Measurements from ENCODE around the gene UBC. TPM values are rescaled to one million over a fixed set of nuclear protein-coding genes. Genes with fewer than 3 reads are reported as not detected.

The UBC gene
- total and polyA plus RNA-seq, 9 of the 15 experiments (the other 6 are each of a cell fraction or from before 2014, with no cell fraction given) = 533 to 1,153 (median 813) TPM

- Histone ChIP-seq H3K9me3 (replicated peaks; ENCODE audit: control insufficient read depth, insufficient read depth, low read depth, low read length) (no peaks in the 10 kb centered on the region), H3K36me3 (ENCODE audit: control insufficient read depth, insufficient read depth, low read length) (no peaks in the 10 kb centered on the region), H3K4me3 (no peak overlapping the region), H3K4me1 (replicated peaks in 1 of 2; ENCODE audit: control insufficient read depth in 2 of 2, insufficient read depth in 2 of 2, low read length in 2 of 2) (peaks cover 6 to 14% of the 10 kb centered on the region in 2 experiments; a peak in 4 of 5 replicates), H2AFZ (ENCODE audit: low read depth, low read length) (no peak overlapping the region), H3K9ac (ENCODE audit: insufficient read depth in 1 of 2, low read depth in 2 of 2, low read length in 2 of 2) (no peak overlapping the region), H4K20me1 (replicated peaks; ENCODE audit: control insufficient read depth, insufficient read depth, low read length) (no peaks in the 10 kb centered on the region), H3K9me1 (ENCODE audit: control insufficient read depth, insufficient read depth, low read length) (no peaks in the 10 kb centered on the region), H3K79me2 (ENCODE audit: control insufficient read depth, insufficient read depth, low read length) (no peaks in the 10 kb centered on the region), H3K4me2 (ENCODE audit: insufficient read depth, low read length) (no peak overlapping the region), H3K27me3 (ENCODE audit: control insufficient read depth in 2 of 2, insufficient read depth in 2 of 2, low read length in 2 of 2) (no peaks in the 10 kb centered on the region), H3K27ac (ENCODE audit: extremely low read depth, low read depth, low read length) (no peak overlapping the region)
- FAIRE-seq (no peak), ATAC-seq (no peak), DNase-seq (ENCODE audit: extremely low read depth in 1 of 4, low spot score in 3 of 4) (no peak)
- no TSS peak for BruUV-seq (replicated peaks)
- intact Hi-C loops (cut with micrococcal nuclease) (no loop called here), in situ Hi-C loops (cut with MboI) (no loop called here)
- 12% methylated on average over 3 of the region's 3 CpGs for WGBS (ENCODE audit: insufficient coverage, low coverage, missing lambda C conversion rate)
- CTCF ChIA-PET (ENCODE audit: low intra/inter-chr PET ratio) = no interaction called here
- POLR2A ChIA-PET = interaction anchor here (0.6 to 4.1 kb wide), 3 partner anchors 9 to 202 kb away, joined by 3 to 32 read pairs (median 6); partner anchors contain the start of gene UBC
- TF ChIP-seq ZNF3 (CRISPR knock-in tag; IDR thresholded peaks at IDR 0.05) (no peak), PKNOX1 (IDR thresholded peaks at IDR 0.05) (peak; percentile 58), MEF2A (IDR thresholded peaks at IDR 0.05; ENCODE audit: control insufficient read depth, low read depth, low read length) (peak; percentile 72; the same call in 1 of the 2 replicates), HES1 (IDR thresholded peaks at IDR 0.05; ENCODE audit: low read depth) (no peak), NR2C1 (IDR thresholded peaks at IDR 0.05) (0 out of 2 replicates have a peak, but pooled peaks have one; percentile 36), NR2C1 (tag; IDR thresholded peaks at IDR 0.05) (peak; percentile 68), MCM7 (IDR thresholded peaks at IDR 0.05) (no peak), ZNF507 (tag; conservative IDR thresholded peaks at IDR 0.05) (no peak), MEF2D (tag; conservative IDR thresholded peaks at IDR 0.05; ENCODE audit: low read depth) (peak; percentile 80), ATF3 (IDR thresholded peaks at IDR 0.05) (peak; percentile 21; the same call in 1 of the 2 replicates), ATF3 (CRISPR knock-in tag; conservative IDR thresholded peaks at IDR 0.05) (no peak), MECOM (CRISPR knock-in tag; IDR thresholded peaks at IDR 0.05) (no peak), ZBTB34 (CRISPR knock-in tag; IDR thresholded peaks at IDR 0.05) (no peak), POLR2A (conservative IDR thresholded peaks at IDR 0.05) (no peak), CBFA2T3 (IDR thresholded peaks at IDR 0.05) (peak; percentile 43; the same call in 1 of the 2 replicates), ETV5 (CRISPR knock-in tag; IDR thresholded peaks at IDR 0.05; ENCODE audit: low read depth) (peak; percentile 38; the same call in 1 of the 2 replicates), ARID1B (IDR thresholded peaks at IDR 0.05) (peak; percentile 35; the same call in 1 of the 2 replicates), TCF7 (IDR thresholded peaks at IDR 0.05; ENCODE audit: borderline replicate concordance) (no peak), RBFOX2 (IDR thresholded peaks at IDR 0.05; ENCODE audit: low read depth, low read length) (no peak), TCF3 (CRISPR knock-in tag; IDR thresholded peaks at IDR 0.05) (peak; percentile 13; the same call in 1 of the 2 replicates), FOSL1 (tag; conservative IDR thresholded peaks at IDR 0.05) (peak; percentile 30; the same call in 1 of the 2 replicates), JUND (IDR thresholded peaks at IDR 0.05; ENCODE audit: borderline replicate concordance, low read depth, low read length) (0 out of 2 replicates have a peak, but pooled peaks have one; percentile 16), JUND (tag; IDR thresholded peaks at IDR 0.05; ENCODE audit: borderline replicate concordance, low read depth, low read length) (no peak; the same call in 2 of the 3 replicates)
Measured at GRCh38 chr12:124901003-124901402, 13.4 kb downstream of the UBC start.

Measured in K562 (cell line).